ENCODE data around the gene UBN2.

The UBN2 gene

GRCh38 chr7:139230774-139231512, at the start of gene UBN2:
Gene UBN2, plus strand, starts transcription at chr7:139231237. Its CDS starts 248 bp downstream, at chr7:139231485.
- no peak for TF ChIP-seq CTCF (conservative IDR thresholded peaks at IDR 0.05; ENCODE audit: low read length)
- peak within 1 kb of the TSS; percentile 95 for H3K4me3 ChIP-seq (ENCODE audit: low read length)
- peak; percentile 96 for DNase-seq (ENCODE audit: low read depth)

DNA sequence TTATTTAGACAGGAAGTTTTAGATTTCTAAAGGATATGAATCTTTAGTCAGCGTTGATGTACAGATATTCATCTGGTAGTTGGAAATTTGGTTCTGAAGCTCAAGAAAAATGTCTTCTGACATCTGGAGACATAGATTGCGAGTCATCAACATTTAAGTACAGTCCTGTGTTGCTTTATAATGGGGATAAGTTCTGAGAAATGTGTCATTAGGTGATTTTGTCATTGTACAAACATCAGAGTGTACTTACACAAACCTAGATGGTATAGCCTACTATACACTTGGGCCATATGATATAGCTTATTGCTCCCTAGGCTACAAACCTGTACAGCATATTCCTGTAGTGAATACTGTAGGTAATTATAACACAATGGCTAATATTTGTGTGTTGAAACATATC, 49.6 kb upstream of the UBN2 start:
- no peak for DNase-seq (ENCODE audit: low read depth)
- no peak for TF ChIP-seq CTCF (conservative IDR thresholded peaks at IDR 0.05; ENCODE audit: low read length)
- no peak overlapping the region for H3K4me3 ChIP-seq (ENCODE audit: low read length)

DNA sequence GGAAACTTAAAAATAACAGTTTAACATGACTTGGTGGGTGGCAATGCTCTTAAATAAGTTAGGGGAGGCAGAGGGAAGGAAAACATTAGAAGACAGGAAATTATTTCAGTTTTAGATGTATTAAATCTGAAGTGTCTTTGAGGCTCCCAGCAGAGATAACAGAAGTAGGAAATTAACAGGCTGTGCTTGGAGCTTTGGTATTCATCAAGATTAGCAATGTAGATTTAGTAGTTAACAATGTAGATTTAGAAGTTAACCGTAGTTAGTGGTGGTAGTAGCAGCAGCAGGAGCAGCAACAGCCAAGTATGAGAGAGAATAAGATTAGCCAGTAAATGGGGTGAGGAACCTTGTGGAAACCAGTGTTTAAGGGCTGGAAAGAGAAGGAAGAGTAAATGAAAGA, 48.7 kb upstream of the UBN2 start:
- no peak for TF ChIP-seq CTCF (conservative IDR thresholded peaks at IDR 0.05; ENCODE audit: low read length)
- DNase-seq (ENCODE audit: low read depth), result no peak
- H3K4me3 ChIP-seq (ENCODE audit: low read length), result no peak overlapping the region

DNA sequence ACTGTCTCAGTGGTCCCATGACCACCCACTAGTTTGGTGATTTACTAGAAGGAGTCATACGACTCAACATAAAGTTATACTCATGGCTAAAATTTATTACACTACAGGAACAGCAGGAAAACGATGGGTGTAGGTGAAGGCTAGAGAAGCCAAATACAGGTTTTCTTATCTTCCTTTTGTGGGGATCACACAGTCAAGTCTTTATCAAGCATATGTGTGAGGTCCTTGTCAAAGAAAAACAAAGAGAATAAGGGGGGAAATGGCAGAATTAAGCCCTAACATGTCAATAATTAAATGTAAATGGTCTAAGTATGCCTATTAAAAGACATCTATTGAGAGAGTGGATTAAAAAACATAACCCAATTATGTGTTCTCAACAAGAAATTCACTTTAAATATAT, 47.8 kb upstream of the UBN2 start:
- H3K4me3 ChIP-seq (ENCODE audit: low read length), result no peak overlapping the region
- TF ChIP-seq CTCF (conservative IDR thresholded peaks at IDR 0.05; ENCODE audit: low read length), result no peak

DNA sequence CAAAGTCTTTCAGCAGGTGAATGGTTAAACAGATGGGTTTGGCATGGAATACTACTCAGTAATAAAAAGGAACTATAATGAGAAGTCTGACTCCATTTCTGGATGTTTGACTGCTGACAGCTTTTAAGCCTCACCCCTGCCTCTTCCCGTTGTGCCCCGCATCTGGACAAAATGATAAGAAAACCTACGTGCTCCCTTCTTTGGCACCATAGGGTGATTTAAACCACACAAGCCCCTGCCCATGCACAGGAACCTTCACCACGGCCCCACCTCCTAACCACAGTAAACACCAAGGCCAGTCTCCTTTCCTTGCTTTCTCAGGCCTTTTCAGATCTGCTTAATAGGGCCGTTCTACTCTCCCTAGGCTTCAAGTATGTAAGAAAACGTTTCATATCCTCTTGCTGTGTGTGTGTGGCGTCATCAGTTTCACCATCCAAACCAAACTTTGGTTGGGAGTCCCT, 47.1 kb upstream of the UBN2 start:
- DNase-seq (ENCODE audit: low read depth), result no peak
- TF ChIP-seq CTCF (conservative IDR thresholded peaks at IDR 0.05; ENCODE audit: low read length), result no peak
- H3K4me3 ChIP-seq (ENCODE audit: low read length), result no peak overlapping the region

More for the DNA sequence above, 47.8 kb upstream of the UBN2 start:
- no peak for DNase-seq (ENCODE audit: low read depth)

DNA sequence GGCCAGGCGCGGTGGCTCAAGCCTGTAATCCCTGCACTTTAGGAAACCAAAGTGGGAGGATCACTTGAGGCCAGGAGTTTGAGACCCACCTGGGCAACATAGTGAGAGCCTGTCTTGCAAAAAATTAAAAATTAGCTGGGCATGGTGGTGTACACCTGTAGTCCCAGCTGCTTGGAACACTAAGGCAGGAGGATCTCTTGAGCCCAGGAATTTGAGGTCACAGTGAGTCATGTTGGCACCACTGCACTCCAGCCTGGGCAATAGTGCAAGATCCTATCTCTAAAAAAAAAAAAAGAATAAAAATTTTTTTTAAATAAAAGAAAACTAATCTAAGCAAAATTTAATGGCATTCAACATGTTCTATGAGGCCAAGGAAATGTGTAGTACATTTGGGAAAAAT, 44.9 kb upstream of the UBN2 start:
- H3K4me3 ChIP-seq (ENCODE audit: low read length), result no peak overlapping the region
- DNase-seq (ENCODE audit: low read depth), result no peak
- TF ChIP-seq CTCF (conservative IDR thresholded peaks at IDR 0.05; ENCODE audit: low read length), result no peak

GRCh38 chr7:139189357-139189756, 41.7 kb upstream of the UBN2 start:
- no peak for DNase-seq (ENCODE audit: low read depth)
- no peak for TF ChIP-seq CTCF (conservative IDR thresholded peaks at IDR 0.05; ENCODE audit: low read length)
- H3K4me3 ChIP-seq (ENCODE audit: low read length), result no peak overlapping the region
